ENCODE results near the gene SEMA4G. TPM values are rescaled to one million over a fixed set of nuclear protein-coding genes. Genes with fewer than 3 reads are reported as not detected.

SEMA4G gene
- total RNA-seq, 4 donors from 2014 or later, result 16.5 to 233 (median 185) TPM

DNA sequence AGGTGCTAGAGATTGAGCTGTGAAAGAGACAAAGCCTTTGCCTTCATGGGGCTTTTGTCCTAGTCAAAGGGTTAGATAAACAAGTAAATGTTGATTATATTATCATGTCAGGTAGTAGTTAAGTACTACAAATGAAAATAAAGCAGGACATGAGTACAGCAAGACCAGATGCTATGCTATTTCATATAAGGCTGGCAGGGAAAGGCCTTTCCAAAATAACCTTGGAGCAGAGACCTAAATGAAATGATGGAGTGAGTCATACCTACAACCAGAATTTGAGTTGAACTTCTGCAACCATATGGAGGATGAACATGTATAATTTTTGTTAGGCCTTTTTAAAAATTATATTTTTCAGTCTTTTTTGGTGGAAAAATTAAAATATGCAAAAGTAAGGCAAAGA, 23.6 kb upstream of the SEMA4G start:
- no peaks in the 10 kb centered on the region for H3K4me1 ChIP-seq
- peaks cover 0 to 97% (median 0%) of the 10 kb centered on the region in 3 donors for H3K36me3 ChIP-seq
- no peaks in the 10 kb centered on the region for H3K9me3 ChIP-seq
- TF ChIP-seq, protein P1, sequence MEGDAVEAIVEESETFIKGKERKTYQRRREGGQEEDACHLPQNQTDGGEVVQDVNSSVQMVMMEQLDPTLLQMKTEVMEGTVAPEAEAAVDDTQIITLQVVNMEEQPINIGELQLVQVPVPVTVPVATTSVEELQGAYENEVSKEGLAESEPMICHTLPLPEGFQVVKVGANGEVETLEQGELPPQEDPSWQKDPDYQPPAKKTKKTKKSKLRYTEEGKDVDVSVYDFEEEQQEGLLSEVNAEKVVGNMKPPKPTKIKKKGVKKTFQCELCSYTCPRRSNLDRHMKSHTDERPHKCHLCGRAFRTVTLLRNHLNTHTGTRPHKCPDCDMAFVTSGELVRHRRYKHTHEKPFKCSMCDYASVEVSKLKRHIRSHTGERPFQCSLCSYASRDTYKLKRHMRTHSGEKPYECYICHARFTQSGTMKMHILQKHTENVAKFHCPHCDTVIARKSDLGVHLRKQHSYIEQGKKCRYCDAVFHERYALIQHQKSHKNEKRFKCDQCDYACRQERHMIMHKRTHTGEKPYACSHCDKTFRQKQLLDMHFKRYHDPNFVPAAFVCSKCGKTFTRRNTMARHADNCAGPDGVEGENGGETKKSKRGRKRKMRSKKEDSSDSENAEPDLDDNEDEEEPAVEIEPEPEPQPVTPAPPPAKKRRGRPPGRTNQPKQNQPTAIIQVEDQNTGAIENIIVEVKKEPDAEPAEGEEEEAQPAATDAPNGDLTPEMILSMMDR (IDR thresholded peaks at IDR 0.05), result no peak
- TF ChIP-seq POLR2A (IDR thresholded peaks at IDR 0.05), result no peak
- DNase-seq, result no peak
- no peak overlapping the region for H3K27ac ChIP-seq
- H3K4me3 ChIP-seq, result no peak overlapping the region
- no peaks in the 10 kb centered on the region for H3K27me3 ChIP-seq

DNA sequence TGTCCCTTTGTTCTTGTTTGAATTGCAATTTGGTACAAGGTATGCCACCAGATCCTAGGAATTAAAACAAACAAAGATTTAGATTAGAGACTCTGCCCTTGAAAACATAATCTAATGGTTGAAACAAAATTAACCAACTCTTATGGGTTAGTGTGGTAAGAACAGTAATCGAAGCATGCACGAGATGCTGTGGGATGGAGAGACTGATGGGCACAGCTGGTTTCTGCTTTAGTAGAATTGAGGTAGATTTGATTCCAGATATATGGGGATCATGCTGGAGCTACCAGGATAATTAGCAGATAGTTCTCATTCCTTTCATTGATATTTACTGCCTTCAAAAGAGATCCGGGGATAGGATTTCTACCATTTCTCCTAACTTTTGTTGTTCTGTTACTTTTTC, 20.4 kb upstream of the SEMA4G start:
- TF ChIP-seq POLR2A (IDR thresholded peaks at IDR 0.05), result no peak
- TF ChIP-seq, protein P1 (IDR thresholded peaks at IDR 0.05), result no peak
- Histone ChIP-seq H3K4me1 (no peaks in the 10 kb centered on the region), H3K27ac (no peak overlapping the region), H3K4me3 (no peak overlapping the region), H3K27me3 (no peaks in the 10 kb centered on the region), H3K36me3 (peaks cover 0 to 97% (median 0%) of the 10 kb centered on the region in 3 donors), H3K9me3 (no peaks in the 10 kb centered on the region)
- DNase-seq, result no peak

DNA sequence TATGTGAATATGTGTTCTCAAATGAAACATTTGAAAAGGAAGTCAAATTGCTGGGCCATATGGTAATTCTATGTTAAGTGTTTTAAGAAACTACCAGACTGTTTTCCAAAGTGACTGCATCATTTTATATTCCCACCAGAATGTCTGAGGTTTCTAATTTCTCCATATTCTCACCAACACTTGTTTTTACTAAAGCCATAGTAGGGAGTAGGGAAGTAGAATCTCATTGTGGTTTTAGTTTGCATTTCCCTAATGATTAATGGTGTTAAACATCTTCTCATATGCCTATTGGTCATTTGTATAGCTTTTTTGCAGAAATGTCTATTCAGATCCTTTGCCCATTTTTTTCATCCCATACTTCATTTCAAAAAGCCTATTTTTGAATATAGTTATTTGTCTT, 9.1 kb upstream of the SEMA4G start:
- TF ChIP-seq, protein P1 (IDR thresholded peaks at IDR 0.05), result no peak
- no peak for TF ChIP-seq POLR2A (IDR thresholded peaks at IDR 0.05)
- peaks cover 0 to 60% (median 3%) of the 10 kb centered on the region in 3 donors for H3K36me3 ChIP-seq

DNA sequence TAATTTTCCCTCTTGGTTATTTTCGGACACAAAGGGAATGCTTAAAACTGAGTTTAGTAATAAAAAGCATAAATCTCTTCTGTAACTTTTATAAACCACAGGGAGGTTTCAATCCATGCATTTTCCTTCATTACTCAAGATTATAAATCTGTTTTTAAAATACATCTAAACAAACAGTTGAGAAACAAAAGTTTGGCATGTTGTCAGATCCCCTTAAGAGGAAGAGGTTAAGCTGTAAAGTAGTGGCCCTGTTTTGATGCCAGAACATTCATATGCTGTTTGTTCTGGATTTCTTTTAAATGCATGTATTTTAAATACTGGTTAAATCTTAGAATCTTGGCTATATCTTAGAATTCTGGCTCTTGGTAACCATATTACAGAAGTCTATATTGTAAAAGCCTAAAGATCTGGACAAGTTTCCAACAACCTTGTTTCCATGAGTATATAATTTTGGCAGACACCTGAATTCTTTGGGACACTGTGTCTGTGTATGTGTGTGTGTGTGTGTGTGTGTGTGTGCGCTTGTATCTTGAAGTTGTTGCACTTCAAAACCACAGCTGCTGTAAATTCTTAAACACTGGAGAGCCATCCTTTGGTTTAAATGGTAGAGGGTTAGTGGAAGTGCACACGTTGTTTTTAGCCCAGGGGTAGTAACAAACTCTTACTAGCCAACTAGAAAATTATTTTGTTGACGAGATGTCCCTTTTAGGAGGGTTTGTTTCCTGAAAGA, 6.8 kb upstream of the SEMA4G start:
- DNase-seq, result no peak
- Histone ChIP-seq H3K27ac (no peak overlapping the region), H3K4me3 (no peak overlapping the region), H3K9me3 (no peaks in the 10 kb centered on the region), H3K36me3 (peaks cover 0 to 50% (median 3%) of the 10 kb centered on the region in 3 donors), H3K4me1 (no peaks in the 10 kb centered on the region), H3K27me3 (no peaks in the 10 kb centered on the region)
- TF ChIP-seq POLR2A (IDR thresholded peaks at IDR 0.05), result no peak
- TF ChIP-seq, protein P1 (IDR thresholded peaks at IDR 0.05), result no peak

More for the DNA sequence above, 9.1 kb upstream of the SEMA4G start:
- H3K4me1 ChIP-seq, result no peaks in the 10 kb centered on the region
- H3K9me3 ChIP-seq, result no peaks in the 10 kb centered on the region
- no peak overlapping the region for H3K4me3 ChIP-seq
- H3K27me3 ChIP-seq, result no peaks in the 10 kb centered on the region
- H3K27ac ChIP-seq, result no peak overlapping the region
- no peak for DNase-seq

DNA sequence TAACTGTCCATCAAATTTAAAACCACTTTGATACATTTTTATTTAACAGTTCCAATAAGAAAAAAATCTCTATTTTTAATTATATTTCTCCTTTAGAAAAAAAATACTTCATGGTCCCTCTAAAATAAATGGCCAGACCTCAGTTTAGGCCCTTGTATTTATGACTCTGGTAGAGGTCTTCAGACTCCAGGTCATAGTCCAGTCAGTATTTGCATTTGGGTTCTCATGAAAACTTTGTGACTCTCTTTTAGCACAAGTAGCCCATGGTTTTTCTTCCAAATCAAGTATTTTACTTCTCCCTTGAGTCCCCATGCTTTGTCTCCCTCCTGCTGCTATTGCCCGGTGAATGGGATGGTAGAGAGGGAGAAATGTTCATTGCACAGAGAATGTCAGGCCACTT, 5.5 kb upstream of the SEMA4G start:
- Histone ChIP-seq H3K27ac (no peak overlapping the region), H3K36me3 (peaks cover 0 to 39% (median 3%) of the 10 kb centered on the region in 3 donors), H3K9me3 (no peaks in the 10 kb centered on the region), H3K4me1 (peaks cover 0 to 11% (median 2%) of the 10 kb centered on the region in 4 donors), H3K27me3 (no peaks in the 10 kb centered on the region), H3K4me3 (no peak overlapping the region)
- TF ChIP-seq, protein P1 (IDR thresholded peaks at IDR 0.05), result no peak
- no peak for TF ChIP-seq POLR2A (IDR thresholded peaks at IDR 0.05)
- no peak for DNase-seq
